GM12864 (cell line): ENCODE results near the gene FAM162A.
A peak's percentile ranks its signal among the peaks of the same experiment; 100 is the strongest.

Source experiments
- DNase-seq: peaks from one replicate; pipeline ENCODE4 v3.0.0-alpha.2; 2011; ENCODE audit warnings: low read depth
- H3K4me3 ChIP-seq: 2 replicates; pipeline ENCODE4 v1.5.1; 2011; ENCODE audit warnings: mild to moderate bottlenecking, low read depth, low read length, control low read depth
- CTCF ChIP-seq: IDR thresholded peaks from 2 replicates; pipeline ENCODE4 v1.5.1; 2011; ENCODE audit warnings: low read depth, mild to moderate bottlenecking, moderate library complexity, low read length, control low read depth, inconsistent platforms; ENCODE audit errors: missing control alignments

The FAM162A gene

GRCh38 chr3:122406198-122406597 is 22.2 kb downstream of the FAM162A start:
- DNase-seq = no peak
- H3K4me3 ChIP-seq = no peak overlapping the region
- TF ChIP-seq CTCF = no peak

- DNase-seq = no peak
- no peak overlapping the region for H3K4me3 ChIP-seq
- TF ChIP-seq CTCF = no peak
Measured at GRCh38 chr3:122407946-122408345, 24.0 kb downstream of the FAM162A start.

- no peak for DNase-seq
Measured at GRCh38 chr3:122409446-122409845, 25.5 kb downstream of the FAM162A start.

GRCh38 chr3:122410111-122410510 is 26.1 kb downstream of the FAM162A start:
- no peak overlapping the region for H3K4me3 ChIP-seq
- no peak for DNase-seq
- TF ChIP-seq CTCF = no peak

More at GRCh38 chr3:122409446-122409845, 25.5 kb downstream of the FAM162A start:
- peak overlapping the region; percentile 8 for H3K4me3 ChIP-seq
- no peak for TF ChIP-seq CTCF

GRCh38 chr3:122410639-122411038 is 26.7 kb downstream of the FAM162A start:
- no peak for TF ChIP-seq CTCF
- DNase-seq = no peak
- H3K4me3 ChIP-seq = no peak overlapping the region

- no peak for TF ChIP-seq CTCF
- no peak overlapping the region; the same call in 1 of the 2 replicates for H3K4me3 ChIP-seq
- no peak for DNase-seq
Measured at GRCh38 chr3:122414391-122414790, 30.4 kb downstream of the FAM162A start.

GRCh38 chr3:122415104-122415744 is 31.2 kb downstream of the FAM162A start:
- no peak for TF ChIP-seq CTCF
- DNase-seq = peak; percentile 62
- peak overlapping the region; percentile 77 for H3K4me3 ChIP-seq
